ENCODE results near the gene KRTAP20-2.

KRTAP20-2 gene

DNA sequence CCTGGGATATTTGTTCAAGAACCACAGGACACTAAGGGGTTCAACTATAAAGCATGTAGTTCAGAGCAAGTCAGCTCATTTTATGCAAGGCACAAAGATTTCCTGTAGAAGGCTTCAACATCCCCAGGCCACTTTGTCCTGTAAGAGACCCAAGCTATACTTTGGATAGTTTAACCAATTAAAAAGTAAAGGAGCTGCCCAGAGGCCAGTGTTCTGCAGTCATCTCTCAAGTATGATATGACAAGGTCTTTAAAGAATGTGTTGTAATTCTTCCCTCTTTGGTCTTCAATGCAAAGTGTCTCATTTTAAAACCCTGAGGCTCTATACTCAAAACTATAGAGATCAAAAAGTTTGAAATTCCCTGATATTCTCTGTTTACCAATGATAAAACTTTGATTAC, 41.7 kb downstream of the KRTAP20-2 start:
- DNase-seq: no peak

DNA sequence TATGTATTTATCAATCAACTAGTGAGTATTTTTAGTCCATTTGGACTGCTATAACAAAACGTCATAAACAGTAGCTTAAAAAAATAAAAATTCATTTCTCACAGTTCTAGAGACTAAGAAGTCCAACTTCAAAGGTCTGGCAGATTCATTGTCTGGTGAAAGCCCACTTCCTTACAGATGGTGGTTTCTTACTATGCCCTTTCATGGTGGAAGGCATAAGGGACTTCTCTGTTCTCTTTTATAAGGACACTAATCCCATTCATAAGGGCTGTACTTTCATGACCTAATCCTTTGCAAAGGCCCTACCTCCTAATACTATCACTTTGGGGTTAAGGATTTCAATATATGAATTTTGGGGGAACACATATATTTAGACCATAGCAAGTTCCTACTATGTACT, 45.6 kb downstream of the KRTAP20-2 start:
- no peak for DNase-seq

DNA sequence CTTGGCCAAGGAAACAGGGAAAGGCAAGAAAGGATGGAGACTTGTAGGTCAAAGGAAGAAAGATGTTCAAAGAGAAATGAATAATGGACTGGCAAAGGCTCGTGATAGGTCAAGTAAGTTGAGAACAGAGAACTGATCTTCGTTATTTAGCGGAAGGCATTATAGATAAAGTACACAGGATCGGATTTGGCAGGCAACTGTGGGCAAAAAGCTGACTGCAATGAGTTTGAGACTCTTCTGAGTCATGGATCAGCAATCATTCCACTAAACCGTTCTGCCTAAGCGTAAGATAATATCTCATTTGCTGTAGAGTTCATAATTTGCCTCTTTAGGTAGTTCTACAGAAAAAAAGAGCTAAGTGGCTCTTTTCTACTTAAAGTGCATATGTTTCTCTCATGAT, 49.5 kb downstream of the KRTAP20-2 start:
- no peak for DNase-seq
